ENCODE data around the gene PRUNE2. TPM values are rescaled to one million over a fixed set of nuclear protein-coding genes. Genes with fewer than 3 reads are reported as not detected.

PRUNE2 gene
- total RNA-seq, 2 experiments from 2014 or later = 0.83 to 1.0 TPM

DNA sequence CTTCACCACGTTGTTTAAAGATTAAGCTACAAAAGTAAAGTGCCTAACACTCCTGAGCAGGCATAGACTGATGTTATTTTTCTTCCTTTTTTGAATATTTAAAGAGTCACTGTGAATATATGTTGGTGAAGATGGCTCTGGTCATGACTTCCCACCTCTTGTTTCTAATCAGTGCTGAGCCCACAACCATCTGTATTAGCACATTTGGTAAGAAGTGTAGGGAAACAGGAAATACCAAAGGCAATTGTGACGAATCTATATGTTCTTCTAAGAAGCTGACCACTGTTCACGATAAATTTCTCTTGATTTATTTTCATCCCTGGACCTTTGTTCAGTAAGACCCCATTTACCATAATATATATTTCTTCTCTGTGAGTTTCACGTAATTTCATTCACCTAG is 249.9 kb downstream of the PRUNE2 start:
- Mint-ChIP-seq H3K27ac (no peak overlapping the region), H3K4me3 (no peak overlapping the region), H3K36me3 (ENCODE audit: low read depth) (no peaks in the 10 kb centered on the region), H3K4me1 (peaks cover 47% of the 10 kb centered on the region), H3K27me3 (no peaks in the 10 kb centered on the region), H3K9me3 (no peaks in the 10 kb centered on the region)
- no peak for DNase-seq
- POLR2A ChIA-PET = no interaction called here
- CTCF ChIA-PET = interaction anchor here (0.7 to 9.0 kb wide), 2 partner anchors 198 to 209 kb away, joined by 5 to 69 read pairs; no protein-coding TSS in a partner anchor

DNA sequence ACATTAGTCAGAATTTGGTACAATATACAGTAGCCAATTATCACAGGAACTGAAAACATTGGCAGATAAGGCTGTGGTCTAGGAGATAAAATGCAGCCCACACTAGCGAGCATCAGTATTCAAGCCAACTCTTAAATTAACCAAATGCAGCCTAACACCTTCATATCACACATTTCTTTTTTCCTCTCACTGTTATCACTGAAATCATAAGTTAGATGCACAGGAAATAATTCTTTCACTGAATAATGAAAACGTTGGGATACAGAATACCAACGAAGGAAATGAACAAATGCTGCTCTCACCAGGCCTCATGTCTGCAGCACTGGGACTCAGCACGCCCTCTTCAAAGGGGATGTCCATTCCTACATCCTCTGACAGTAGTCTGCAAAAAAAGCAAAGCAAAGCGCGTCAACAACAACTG is 250.8 kb downstream of the PRUNE2 start:
- no peaks in the 10 kb centered on the region for H3K9me3 Mint-ChIP-seq
- no peaks in the 10 kb centered on the region for H3K27me3 Mint-ChIP-seq
- ChIA-PET CTCF (no interaction called here), POLR2A (no interaction called here)
- peak overlapping the region; percentile 50 for H3K27ac Mint-ChIP-seq
- H3K36me3 Mint-ChIP-seq (ENCODE audit: low read depth) = no peaks in the 10 kb centered on the region
- peaks cover 53% of the 10 kb centered on the region for H3K4me1 Mint-ChIP-seq
- DNase-seq = no peak
- no peak overlapping the region for H3K4me3 Mint-ChIP-seq

DNA sequence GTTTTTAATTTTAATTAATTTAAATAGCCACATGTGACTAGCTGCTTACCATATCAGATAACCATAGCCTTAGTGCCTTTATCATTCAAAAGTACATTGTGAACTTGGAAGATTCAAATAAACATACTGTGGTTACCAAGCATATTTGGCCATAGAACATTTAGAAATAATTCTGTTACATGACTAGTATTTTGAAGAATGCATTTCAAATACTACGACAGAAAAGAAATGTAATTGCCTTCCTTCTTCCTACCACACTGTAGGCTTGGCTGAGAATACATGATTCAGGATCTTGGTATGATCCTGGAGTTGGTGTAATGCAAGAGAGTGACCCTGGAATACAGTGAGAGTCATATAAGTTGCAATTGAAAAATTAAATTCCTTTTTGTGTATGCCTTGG is 251.3 kb downstream of the PRUNE2 start:
- DNase-seq = no peak
- H3K27ac Mint-ChIP-seq = peak overlapping the region; percentile 50
- H3K4me1 Mint-ChIP-seq = peaks cover 53% of the 10 kb centered on the region
- ChIA-PET CTCF (no interaction called here), POLR2A (no interaction called here)
- H3K9me3 Mint-ChIP-seq = no peaks in the 10 kb centered on the region
- no peaks in the 10 kb centered on the region for H3K27me3 Mint-ChIP-seq
- H3K4me3 Mint-ChIP-seq = no peak overlapping the region
- no peaks in the 10 kb centered on the region for H3K36me3 Mint-ChIP-seq (ENCODE audit: low read depth)

DNA sequence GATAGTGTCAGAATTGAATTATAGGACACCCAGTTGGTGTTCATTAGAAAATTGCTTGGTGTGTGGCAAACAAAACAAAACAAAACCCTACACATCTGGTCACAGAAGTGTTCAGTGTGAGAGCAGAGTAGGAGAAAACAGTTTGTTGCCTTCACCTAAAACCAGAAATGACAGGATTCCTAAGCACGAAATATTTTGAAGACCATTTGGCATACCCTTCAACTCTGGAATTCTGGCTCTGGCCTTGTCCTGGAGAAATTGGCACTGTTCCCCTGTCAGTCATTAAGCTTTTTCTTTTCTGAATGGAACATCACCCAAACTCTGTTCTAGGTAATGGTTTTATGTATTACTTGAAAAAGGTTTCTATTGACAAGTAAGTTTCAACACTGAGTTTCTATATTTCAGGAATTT is 251.9 kb downstream of the PRUNE2 start:
- H3K27ac Mint-ChIP-seq = no peak overlapping the region
- no peaks in the 10 kb centered on the region for H3K27me3 Mint-ChIP-seq
- CTCF ChIA-PET = no interaction called here
- DNase-seq = no peak
- H3K4me3 Mint-ChIP-seq = no peak overlapping the region
- POLR2A ChIA-PET = no interaction called here
- H3K36me3 Mint-ChIP-seq (ENCODE audit: low read depth) = no peaks in the 10 kb centered on the region
- peaks cover 53% of the 10 kb centered on the region for H3K4me1 Mint-ChIP-seq
- H3K9me3 Mint-ChIP-seq = no peaks in the 10 kb centered on the region

DNA sequence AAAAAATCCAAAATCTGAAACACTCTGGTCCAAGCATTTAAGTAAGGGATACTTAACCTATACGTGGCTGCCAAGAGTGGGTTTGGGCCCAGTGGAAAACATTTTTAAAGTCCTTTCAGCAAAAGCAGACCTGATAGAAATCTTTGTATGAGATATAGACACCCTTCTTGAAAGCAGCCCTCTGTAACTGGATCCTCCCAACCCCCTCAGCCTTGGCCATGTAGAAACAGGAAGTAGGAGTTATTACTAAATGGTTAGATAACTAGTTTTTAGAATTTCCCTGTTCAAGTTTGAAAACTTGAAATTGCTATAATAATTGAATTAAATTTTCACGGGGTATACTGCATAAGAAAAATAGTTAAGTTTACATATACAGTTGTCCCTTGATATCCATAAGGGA is 253.0 kb downstream of the PRUNE2 start:
- H3K9me3 Mint-ChIP-seq = no peaks in the 10 kb centered on the region
- no peaks in the 10 kb centered on the region for H3K36me3 Mint-ChIP-seq (ENCODE audit: low read depth)
- ChIA-PET POLR2A (no interaction called here), CTCF (no interaction called here)
- no peaks in the 10 kb centered on the region for H3K27me3 Mint-ChIP-seq
- no peak overlapping the region for H3K27ac Mint-ChIP-seq
- no peak for DNase-seq
- peaks cover 49% of the 10 kb centered on the region for H3K4me1 Mint-ChIP-seq
- H3K4me3 Mint-ChIP-seq = no peak overlapping the region

DNA sequence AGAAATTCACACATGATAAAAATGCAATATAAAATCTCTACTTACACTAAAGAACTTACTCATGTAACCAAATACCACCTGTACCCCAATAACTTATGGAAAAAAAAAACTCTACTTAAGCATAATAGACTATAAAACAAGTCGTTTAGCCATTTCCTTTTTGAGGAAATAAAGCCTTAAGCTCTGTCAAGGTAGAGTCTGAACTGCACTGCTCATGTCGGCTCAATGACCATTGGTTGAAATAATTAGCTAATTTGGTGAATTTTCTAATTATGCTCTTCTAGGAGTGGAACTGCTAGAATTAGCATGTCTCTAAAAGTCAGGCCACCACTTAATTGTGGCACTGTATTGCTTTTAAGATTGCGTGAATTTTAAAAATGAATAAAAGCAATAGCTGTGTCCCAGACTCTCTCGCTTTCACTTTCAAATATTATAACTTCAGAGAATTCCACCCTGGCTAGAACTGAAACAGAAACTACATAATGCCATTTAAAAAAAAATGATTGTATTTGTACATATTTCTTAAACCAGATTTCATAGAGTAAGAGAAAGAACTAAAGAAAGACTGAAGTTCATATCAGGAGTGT is 254.7 kb downstream of the PRUNE2 start:
- H3K4me3 Mint-ChIP-seq = peak overlapping the region; percentile 45
- no peaks in the 10 kb centered on the region for H3K9me3 Mint-ChIP-seq
- DNase-seq = no peak
- H3K36me3 Mint-ChIP-seq (ENCODE audit: low read depth) = no peaks in the 10 kb centered on the region
- H3K27ac Mint-ChIP-seq = no peak overlapping the region
- POLR2A ChIA-PET = interaction anchor here (0.6 to 1.4 kb wide), 3 partner anchors 73 to 257 kb away, joined by 3 to 6 read pairs (median 5); partner anchors contain the start of gene RFK
- CTCF ChIA-PET = interaction anchor here (1.0 to 1.7 kb wide), 4 partner anchors 12 to 247 kb away, joined by 3 to 4 read pairs (median 3); no protein-coding TSS in a partner anchor
- H3K27me3 Mint-ChIP-seq = no peaks in the 10 kb centered on the region
- H3K4me1 Mint-ChIP-seq = peaks cover 34% of the 10 kb centered on the region

DNA sequence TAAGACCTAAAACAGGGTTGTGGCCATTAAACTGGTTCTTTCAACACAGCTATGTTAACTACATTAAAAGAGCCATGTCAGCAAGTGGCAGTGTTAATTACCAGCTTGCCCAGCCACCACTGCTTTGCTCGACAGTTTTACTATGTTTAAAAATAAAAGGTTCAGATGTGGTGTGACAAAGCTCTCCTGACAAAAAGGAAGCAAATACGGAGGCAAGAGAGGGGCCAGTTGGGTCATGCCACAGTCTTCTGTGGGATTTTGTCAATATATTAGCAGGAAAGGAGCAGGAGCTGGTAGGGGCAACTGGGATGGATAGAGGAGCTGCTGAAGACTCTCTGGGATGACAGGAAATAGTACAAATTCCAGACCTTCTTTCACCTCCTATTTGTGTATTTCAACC is 255.2 kb downstream of the PRUNE2 start:
- ChIA-PET POLR2A (interaction anchor here (1.3 to 1.4 kb wide), 2 partner anchors 75 to 256 kb away, joined by 3 to 5 read pairs; partner anchors contain the start of gene RFK), CTCF (interaction anchor here (1.0 to 1.7 kb wide), 5 partner anchors 13 to 246 kb away, joined by 3 to 4 read pairs (median 3); partner anchors contain the start of gene GCNT1)
- Mint-ChIP-seq H3K27ac (no peak overlapping the region), H3K4me3 (no peak overlapping the region), H3K9me3 (no peaks in the 10 kb centered on the region), H3K4me1 (peaks cover 29% of the 10 kb centered on the region), H3K27me3 (no peaks in the 10 kb centered on the region), H3K36me3 (ENCODE audit: low read depth) (no peaks in the 10 kb centered on the region)
- no peak for DNase-seq

DNA sequence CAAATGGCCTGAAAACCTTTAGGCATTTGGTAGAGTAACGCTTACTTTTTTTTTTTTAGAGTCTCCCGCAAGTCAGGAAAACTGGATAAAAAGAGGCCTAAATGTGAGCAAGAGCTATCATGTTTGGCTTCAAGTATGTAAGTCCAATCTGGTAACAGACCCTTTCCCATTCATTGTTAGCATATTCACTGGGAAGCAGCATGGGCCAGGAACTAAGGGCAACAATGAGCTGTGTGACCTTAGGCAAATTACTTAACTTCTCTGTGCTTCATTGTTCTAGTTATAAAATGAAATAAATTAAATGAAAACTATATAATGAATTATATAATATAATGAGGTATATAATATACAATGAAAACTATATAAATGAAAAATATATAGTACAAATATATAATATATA is 256.0 kb downstream of the PRUNE2 start:
- ChIA-PET POLR2A (no interaction called here), CTCF (interaction anchor here (0.9 to 1.7 kb wide), 4 partner anchors 8 to 191 kb away, joined by 3 to 4 read pairs (median 4); partner anchors contain the start of gene GCNT1)
- peaks cover 22% of the 10 kb centered on the region for H3K4me1 Mint-ChIP-seq

DNA sequence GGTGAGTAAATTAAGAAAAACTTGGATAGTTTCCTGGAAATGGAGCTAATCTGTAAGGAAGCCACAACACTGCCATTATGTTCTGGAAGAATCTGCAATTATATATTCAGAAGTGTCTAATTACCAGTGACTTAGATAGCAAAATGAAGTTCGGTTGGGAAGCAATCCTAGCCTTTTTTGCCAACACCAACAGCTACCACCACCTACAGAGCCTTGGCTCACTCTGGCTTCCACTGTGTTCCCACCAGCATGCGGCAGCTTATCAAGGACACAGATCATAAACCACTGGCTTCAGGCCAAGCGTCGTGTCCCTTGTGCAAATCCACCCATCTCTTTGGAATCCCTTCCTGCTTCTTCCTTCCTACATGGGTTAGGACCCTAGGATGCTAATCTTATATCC is 259.7 kb downstream of the PRUNE2 start:
- Mint-ChIP-seq H3K27ac (no peak overlapping the region), H3K36me3 (ENCODE audit: low read depth) (no peaks in the 10 kb centered on the region), H3K9me3 (no peaks in the 10 kb centered on the region), H3K4me1 (peaks cover 8% of the 10 kb centered on the region), H3K27me3 (no peaks in the 10 kb centered on the region), H3K4me3 (no peak overlapping the region)
- POLR2A ChIA-PET = no interaction called here
- no peak for DNase-seq
- CTCF ChIA-PET = no interaction called here

More for the DNA sequence above, 256.0 kb downstream of the PRUNE2 start:
- H3K27me3 Mint-ChIP-seq = no peaks in the 10 kb centered on the region
- H3K9me3 Mint-ChIP-seq = no peaks in the 10 kb centered on the region
- H3K36me3 Mint-ChIP-seq (ENCODE audit: low read depth) = no peaks in the 10 kb centered on the region
- no peak overlapping the region for H3K27ac Mint-ChIP-seq
- H3K4me3 Mint-ChIP-seq = no peak overlapping the region
- DNase-seq = no peak

DNA sequence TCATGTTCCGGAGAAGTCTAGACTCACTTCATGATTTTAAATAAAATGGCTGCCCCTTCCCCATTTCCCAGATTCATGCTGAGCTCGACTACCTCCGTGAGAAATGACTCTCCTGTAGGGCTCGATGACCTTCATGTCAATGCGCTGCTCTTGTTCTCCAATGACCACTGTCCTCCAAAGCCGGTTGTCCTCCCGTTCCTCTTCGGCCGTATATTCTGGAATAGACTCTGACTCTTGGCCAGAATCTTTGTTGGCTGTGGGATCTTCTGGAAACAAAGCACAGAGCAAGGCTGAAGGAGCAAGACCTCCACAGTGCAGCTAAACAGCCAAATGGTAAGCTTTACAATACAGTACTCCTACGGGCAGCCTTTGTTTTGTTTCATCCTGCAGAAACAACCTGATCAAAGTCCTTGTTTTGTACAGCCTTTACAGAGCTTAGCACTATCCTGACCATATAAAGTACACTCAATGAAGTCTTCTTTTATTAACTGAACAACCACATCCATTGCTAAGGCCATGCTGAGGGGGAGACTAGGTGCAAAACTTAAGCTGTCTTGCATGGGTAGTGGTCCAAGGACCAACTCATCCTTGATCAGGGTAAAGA is 261.2 kb downstream of the PRUNE2 start:
- no peak overlapping the region for H3K27ac Mint-ChIP-seq
- POLR2A ChIA-PET = no interaction called here
- CTCF ChIA-PET = no interaction called here
- H3K36me3 Mint-ChIP-seq (ENCODE audit: low read depth) = no peaks in the 10 kb centered on the region
- no peaks in the 10 kb centered on the region for H3K9me3 Mint-ChIP-seq
- no peak overlapping the region for H3K4me3 Mint-ChIP-seq
- no peaks in the 10 kb centered on the region for H3K4me1 Mint-ChIP-seq
- H3K27me3 Mint-ChIP-seq = no peaks in the 10 kb centered on the region
- no peak for DNase-seq

DNA sequence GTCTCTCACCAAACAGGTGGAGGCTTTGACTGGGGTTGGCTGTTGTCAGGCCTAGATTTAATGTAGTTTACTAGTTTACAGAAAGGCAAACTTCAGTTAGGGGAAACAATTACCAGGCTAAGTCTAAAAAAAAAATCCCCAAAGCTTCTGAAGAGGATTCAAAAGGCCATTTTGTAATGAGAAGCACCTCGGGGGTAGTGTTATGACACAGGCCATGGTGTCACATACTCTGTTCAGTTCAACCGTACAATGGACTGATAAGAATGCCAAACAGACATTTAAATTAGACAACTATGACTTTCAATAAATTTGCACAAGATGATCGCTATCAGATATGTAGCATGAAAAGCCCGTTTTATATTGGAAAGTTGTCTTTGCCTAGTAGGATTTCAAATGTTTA is 261.7 kb downstream of the PRUNE2 start:
- no peak overlapping the region for H3K4me3 Mint-ChIP-seq
- H3K27me3 Mint-ChIP-seq = no peaks in the 10 kb centered on the region
- H3K9me3 Mint-ChIP-seq = no peaks in the 10 kb centered on the region
- H3K27ac Mint-ChIP-seq = no peak overlapping the region
- no peaks in the 10 kb centered on the region for H3K36me3 Mint-ChIP-seq (ENCODE audit: low read depth)
- ChIA-PET CTCF (no interaction called here), POLR2A (no interaction called here)
- H3K4me1 Mint-ChIP-seq = no peaks in the 10 kb centered on the region
- no peak for DNase-seq

DNA sequence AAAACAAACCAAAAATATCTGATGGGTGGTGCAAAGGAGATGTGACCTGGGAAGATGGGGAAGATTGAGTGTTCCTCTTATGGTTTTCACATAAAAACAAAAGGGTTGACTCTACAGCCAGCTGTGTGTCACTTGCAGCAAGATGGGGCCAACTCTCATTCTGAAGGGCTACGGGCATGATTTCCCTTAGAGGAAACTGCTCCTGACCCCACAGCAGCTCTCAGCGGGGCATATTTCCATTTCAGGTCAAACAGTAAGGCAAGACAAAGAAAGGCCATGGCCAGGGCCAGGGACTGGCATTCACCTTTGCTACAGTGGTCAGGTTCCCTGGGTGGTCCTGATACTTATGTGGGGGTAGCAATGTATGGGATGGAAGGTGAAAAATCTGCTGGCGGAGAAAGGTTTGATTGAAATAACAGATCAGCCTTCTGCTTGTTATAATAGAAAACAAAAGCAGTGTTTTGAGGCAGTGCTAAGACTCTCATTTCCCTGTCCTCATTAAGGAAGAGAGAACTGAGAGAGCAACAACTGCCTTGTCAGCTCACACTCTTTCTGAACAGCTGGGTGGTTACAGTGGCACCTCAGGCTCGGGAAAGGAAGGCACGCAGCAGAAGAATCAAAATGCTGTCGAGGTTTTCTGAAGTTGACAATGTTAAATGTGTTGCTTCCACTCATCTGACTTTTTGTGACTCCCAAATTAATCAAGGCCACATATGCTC is 262.4 kb downstream of the PRUNE2 start:
- Mint-ChIP-seq H3K4me1 (no peaks in the 10 kb centered on the region), H3K36me3 (ENCODE audit: low read depth) (no peaks in the 10 kb centered on the region)

DNA sequence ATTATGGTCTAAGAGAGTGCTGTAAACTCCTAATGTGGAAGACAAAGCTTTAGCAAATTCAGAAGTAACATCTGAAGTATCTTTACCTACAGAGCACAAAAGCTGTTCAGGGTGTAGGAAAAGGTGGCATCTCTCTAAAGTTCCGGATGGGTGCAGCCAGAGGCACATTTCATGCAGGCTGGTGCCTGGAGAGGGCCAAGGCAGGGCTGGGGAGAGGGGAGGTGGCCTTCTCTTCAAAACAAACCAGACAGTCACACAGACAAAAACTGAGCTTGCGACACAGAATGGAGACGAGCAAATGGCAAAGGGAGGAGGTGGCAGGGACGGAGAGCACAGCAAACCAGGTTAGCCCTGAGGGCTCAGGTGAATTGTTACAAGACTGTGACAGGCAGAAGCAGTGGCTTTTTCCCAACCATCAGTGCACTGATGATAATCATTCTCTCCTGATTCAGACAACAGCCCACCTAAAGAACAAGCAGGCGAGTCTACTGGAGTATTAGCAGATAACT is 263.2 kb downstream of the PRUNE2 start:
- H3K9me3 Mint-ChIP-seq = no peaks in the 10 kb centered on the region
- DNase-seq = no peak
- ChIA-PET CTCF (no interaction called here), POLR2A (no interaction called here)
- no peak overlapping the region for H3K27ac Mint-ChIP-seq
- H3K36me3 Mint-ChIP-seq (ENCODE audit: low read depth) = no peaks in the 10 kb centered on the region
- no peaks in the 10 kb centered on the region for H3K4me1 Mint-ChIP-seq
- H3K4me3 Mint-ChIP-seq = no peak overlapping the region
- no peaks in the 10 kb centered on the region for H3K27me3 Mint-ChIP-seq

More for the DNA sequence above, 262.4 kb downstream of the PRUNE2 start:
- H3K9me3 Mint-ChIP-seq = no peaks in the 10 kb centered on the region
- H3K27ac Mint-ChIP-seq = no peak overlapping the region
- no peaks in the 10 kb centered on the region for H3K27me3 Mint-ChIP-seq
- no peak for DNase-seq
- CTCF ChIA-PET = no interaction called here
- H3K4me3 Mint-ChIP-seq = no peak overlapping the region
- POLR2A ChIA-PET = no interaction called here

Measured in activated CD4-positive, alpha-beta memory T cell treated with anti-CD3 and anti-CD28 coated beads, Interleukin-2, amount 10 ng/mL, durations not matched to agents 7 days and 5 days (primary cell).